HCT116 (cell line): ENCODE measurements around the gene GPR34.

Experiments
- EGR1 ChIP-seq: IDR thresholded peaks from 2 replicates; pipeline ENCODE4 v1.6.1; 2012; ENCODE audit warnings: low read depth
- EZH2 ChIP-seq: fragments of 200-600 bp; sonication (generic); IDR thresholded peaks from 2 replicates; pipeline ENCODE4 v1.6.1; 2017; ENCODE audit warnings: antibody characterized with exemption, mixed run types
- TF ChIP-seq, protein P1 (sequence below), 3 experiments: fragments of 200-600 bp in 1 of 3; sonication (generic) in 1 of 3; IDR thresholded peaks in 2 of 3; conservative IDR thresholded peaks in 1 of 3; 2 replicates each; pipeline ENCODE4 v1.5.1; 2012 to 2017; ENCODE audit warnings: low read depth in 2 of 3, low read length in 2 of 3, antibody characterized with exemption in 1 of 3, borderline replicate concordance in 1 of 3, control low read depth in 1 of 3, mild to moderate bottlenecking in 1 of 3, mixed read lengths in 1 of 3, mixed run types in 1 of 3, moderate library complexity in 1 of 3; ENCODE audit not compliant: insufficient read depth in 1 of 3
- TF ChIP-seq, protein P2 (sequence below): IDR thresholded peaks from 2 replicates; pipeline ENCODE4 v1.6.1; 2012

DNA sequence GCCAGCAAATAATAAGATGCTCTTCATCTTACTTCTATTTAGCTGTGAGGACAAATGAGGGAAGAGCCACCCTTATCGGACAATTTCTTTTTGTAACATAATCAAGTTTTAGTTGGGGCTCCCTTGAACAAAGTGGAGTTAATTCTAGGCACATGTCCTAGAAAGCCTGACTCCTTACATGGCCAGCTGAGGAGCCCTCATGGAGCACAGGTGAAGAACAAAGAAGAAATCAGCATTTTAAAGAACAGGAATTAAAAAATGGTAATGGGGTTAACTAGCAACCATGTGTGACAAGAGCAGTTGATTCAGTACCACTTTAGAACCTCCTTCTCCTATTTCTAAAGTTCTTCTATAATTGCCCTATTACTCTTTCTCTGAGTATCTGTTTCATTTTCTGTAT is 51.1 kb downstream of the GPR34 start:
- TF ChIP-seq, protein P1, sequence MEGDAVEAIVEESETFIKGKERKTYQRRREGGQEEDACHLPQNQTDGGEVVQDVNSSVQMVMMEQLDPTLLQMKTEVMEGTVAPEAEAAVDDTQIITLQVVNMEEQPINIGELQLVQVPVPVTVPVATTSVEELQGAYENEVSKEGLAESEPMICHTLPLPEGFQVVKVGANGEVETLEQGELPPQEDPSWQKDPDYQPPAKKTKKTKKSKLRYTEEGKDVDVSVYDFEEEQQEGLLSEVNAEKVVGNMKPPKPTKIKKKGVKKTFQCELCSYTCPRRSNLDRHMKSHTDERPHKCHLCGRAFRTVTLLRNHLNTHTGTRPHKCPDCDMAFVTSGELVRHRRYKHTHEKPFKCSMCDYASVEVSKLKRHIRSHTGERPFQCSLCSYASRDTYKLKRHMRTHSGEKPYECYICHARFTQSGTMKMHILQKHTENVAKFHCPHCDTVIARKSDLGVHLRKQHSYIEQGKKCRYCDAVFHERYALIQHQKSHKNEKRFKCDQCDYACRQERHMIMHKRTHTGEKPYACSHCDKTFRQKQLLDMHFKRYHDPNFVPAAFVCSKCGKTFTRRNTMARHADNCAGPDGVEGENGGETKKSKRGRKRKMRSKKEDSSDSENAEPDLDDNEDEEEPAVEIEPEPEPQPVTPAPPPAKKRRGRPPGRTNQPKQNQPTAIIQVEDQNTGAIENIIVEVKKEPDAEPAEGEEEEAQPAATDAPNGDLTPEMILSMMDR (IDR thresholded peaks at IDR 0.05 in 2 of 3, conservative IDR thresholded peaks at IDR 0.05 in 1 of 3; ENCODE audit: borderline replicate concordance in 1 of 3, insufficient read depth in 1 of 3, low read depth in 2 of 3, low read length in 2 of 3) = no peak
- TF ChIP-seq EZH2 = no peak
- TF ChIP-seq, protein P2, sequence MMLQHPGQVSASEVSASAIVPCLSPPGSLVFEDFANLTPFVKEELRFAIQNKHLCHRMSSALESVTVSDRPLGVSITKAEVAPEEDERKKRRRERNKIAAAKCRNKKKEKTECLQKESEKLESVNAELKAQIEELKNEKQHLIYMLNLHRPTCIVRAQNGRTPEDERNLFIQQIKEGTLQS = no peak
- no peak for TF ChIP-seq EGR1
